ENCODE results near the gene ATRIP.

Gene ATRIP

GRCh38 chr3:48472923-48473616 is 26.5 kb downstream of the ATRIP start (continued):
- peak; percentile 74 for TF ChIP-seq ZNF335 (tag by site-specific recombination; conservative IDR thresholded peaks at IDR 0.05)
- TF ChIP-seq ZBTB26 (tag by site-specific recombination; optimal IDR thresholded peaks at IDR 0.05) = peak; percentile 11
- TF ChIP-seq ZNF280C (tag by site-specific recombination; IDR thresholded peaks at IDR 0.05) = no peak
- TF ChIP-seq KLF8 (tag by site-specific recombination; IDR thresholded peaks at IDR 0.05) = peak; percentile 67; the same call in 1 of the 2 replicates
- TF ChIP-seq ZNF266 (tag by site-specific recombination; IDR thresholded peaks at IDR 0.05; ENCODE audit: low read depth) = no peak
- TF ChIP-seq ZBTB20 (tag by site-specific recombination; IDR thresholded peaks at IDR 0.05) = peak; percentile 62; the same call in 1 of the 2 replicates
- 0 out of 2 replicates have a peak, but pooled peaks have one; percentile 16 for TF ChIP-seq INSM2 (tag by site-specific recombination; IDR thresholded peaks at IDR 0.05)
- TF ChIP-seq ZNF311 (tag by site-specific recombination; IDR thresholded peaks at IDR 0.05; ENCODE audit: borderline replicate concordance) = no peak
- peak; percentile 67 for TF ChIP-seq SP3 (tag by site-specific recombination; IDR thresholded peaks at IDR 0.05)
- TF ChIP-seq CTCF (tag by site-specific recombination; IDR thresholded peaks at IDR 0.05) = peak; percentile 94
- no peak for TF ChIP-seq ZNF544 (tag by site-specific recombination; IDR thresholded peaks at IDR 0.05)
- TF ChIP-seq ZNF707 (tag by site-specific recombination; IDR thresholded peaks at IDR 0.05) = no peak
- TF ChIP-seq ZNF629 (tag by site-specific recombination; IDR thresholded peaks at IDR 0.05) = peak; percentile 95
- 0 out of 2 replicates have a peak, but pooled peaks have one; percentile 47 for TF ChIP-seq KLF16 (tag by site-specific recombination; IDR thresholded peaks at IDR 0.05)
- TF ChIP-seq PATZ1 (tag by site-specific recombination; IDR thresholded peaks at IDR 0.05) = peak; percentile 89
- peak; percentile 7; the same call in 1 of the 2 replicates for TF ChIP-seq ZBTB48 (tag by site-specific recombination; IDR thresholded peaks at IDR 0.05)
- peak; percentile 91 for TF ChIP-seq ZBTB21 (tag by site-specific recombination; IDR thresholded peaks at IDR 0.05)
- no peak for TF ChIP-seq ZNF555 (tag by site-specific recombination; conservative IDR thresholded peaks at IDR 0.05)
- TF ChIP-seq ZNF791 (tag by site-specific recombination; IDR thresholded peaks at IDR 0.05) = no peak
- TF ChIP-seq ZNF394 (tag by site-specific recombination; IDR thresholded peaks at IDR 0.05; ENCODE audit: borderline replicate concordance) = peak; percentile 39; the same call in 1 of the 2 replicates
- no peak for TF ChIP-seq TSHZ1 (tag by site-specific recombination; IDR thresholded peaks at IDR 0.05; ENCODE audit: borderline replicate concordance)
- 0 out of 2 replicates have a peak, but pooled peaks have one; percentile 20 for TF ChIP-seq ZNF423 (tag by site-specific recombination; IDR thresholded peaks at IDR 0.05)
- no peak for TF ChIP-seq ZNF274 (IDR thresholded peaks at IDR 0.05; ENCODE audit: low read length)
- TF ChIP-seq ZNF274 (tag by site-specific recombination; IDR thresholded peaks at IDR 0.05; ENCODE audit: borderline replicate concordance) = no peak
- peak; percentile 62; the same call in 1 of the 2 replicates for TF ChIP-seq ZNF501 (tag by site-specific recombination; IDR thresholded peaks at IDR 0.05)
- peak; percentile 75 for TF ChIP-seq GLIS1 (tag by site-specific recombination; IDR thresholded peaks at IDR 0.05)
- no peak for TF ChIP-seq ZNF473 (tag by site-specific recombination; IDR thresholded peaks at IDR 0.05)
